SK-N-SH (cell line): ENCODE measurements around the gene C10orf90. TPM values are rescaled to one million over a fixed set of nuclear protein-coding genes. Genes with fewer than 3 reads are reported as not detected.

Source experiments
- CTCF ChIA-PET: fragments of 300-600, 350-600 bp; formaldehyde crosslinking; extraction: SDS; loops from one replicate; lab custom pipeline; 2021; lab: Yijun Ruan, JAX
- POLR2A ChIA-PET: fragments of 350-600 bp; sonication (Branson Sonifier 250); formaldehyde crosslinking; extraction: SDS; loops from one replicate; lab custom pipeline; 2020; ENCODE audit warnings: antibody characterized with exemption, inconsistent platforms; lab: Yijun Ruan, JAX
- DNase-seq: peaks from one replicate; pipeline ENCODE4 v3.0.0; 2012
- H2AFZ ChIP-seq: fragments of 200-600 bp; sonication (generic); 2 replicates; pipeline ENCODE4 v1.8.1; 2016; ENCODE audit warnings: antibody characterized with exemption, mild to moderate bottlenecking, low read depth
- H3F3A ChIP-seq: fragments of 200-600 bp; sonication (generic); replicated peaks from 2 replicates; pipeline ENCODE3; 2016; ENCODE audit warnings: antibody characterized with exemption, mild to moderate bottlenecking; ENCODE audit not compliant: insufficient read depth
- H3K27ac ChIP-seq, 2 experiments: fragments of 200-500 bp in 1 of 2; fragments of 200-600 bp in 1 of 2; sonication (Bioruptor generic) in 1 of 2; sonication (generic), shearing (Covaris generic) in 1 of 2; 2 replicates each; pipeline versions ENCODE4 v1.5.1 to v1.6.1; 2014 to 2016; ENCODE audit warnings: low read depth in 2 of 2, inconsistent platforms in 1 of 2, low read length in 1 of 2, mild to moderate bottlenecking in 1 of 2, mixed read lengths in 1 of 2
- H3K27me3 ChIP-seq: fragments of 200-600 bp; sonication (generic), shearing (Covaris generic); 2 replicates; pipeline ENCODE4 v1.6.1; 2016; ENCODE audit warnings: mixed run types; ENCODE audit not compliant: insufficient read depth
- H3K36me3 ChIP-seq, 2 experiments: fragments of 200-500 bp in 1 of 2; fragments of 200-600 bp in 1 of 2; sonication (Bioruptor generic) in 1 of 2; sonication (generic) in 1 of 2; replicated peaks in 1 of 2; 2 replicates each; pipeline versions ENCODE3 to v1.5.1; 2014 to 2016; ENCODE audit warnings: low read length in 1 of 2, mild to moderate bottlenecking in 1 of 2; ENCODE audit not compliant: insufficient read depth in 2 of 2, control insufficient read depth in 1 of 2
- H3K4me1 ChIP-seq, 2 experiments: fragments of 200-500 bp in 1 of 2; fragments of 200-600 bp in 1 of 2; sonication (Bioruptor generic) in 1 of 2; sonication (generic), shearing (Covaris generic) in 1 of 2; 2 replicates each; pipeline versions ENCODE4 v1.5.1 to v1.6.1; 2014 to 2016; ENCODE audit warnings: low read depth in 1 of 2, low read length in 1 of 2, mixed run types in 1 of 2; ENCODE audit not compliant: insufficient read depth in 2 of 2, control insufficient read depth in 1 of 2
- H3K4me2 ChIP-seq: fragments of 200-600 bp; sonication (generic), shearing (Covaris generic); 2 replicates; pipeline ENCODE4 v1.6.1; 2017; ENCODE audit warnings: mixed run types
- H3K4me3 ChIP-seq, 2 experiments: fragments of 200-500 bp in 1 of 2; fragments of 200-600 bp in 1 of 2; sonication (Bioruptor generic) in 1 of 2; sonication (generic), shearing (Covaris generic) in 1 of 2; 2 replicates each; pipeline versions ENCODE4 v1.5.1 to v1.8.1; 2014 to 2016; ENCODE audit warnings: low read depth in 2 of 2, inconsistent platforms in 1 of 2, low read length in 1 of 2, mild to moderate bottlenecking in 1 of 2, mixed read lengths in 1 of 2, moderate library complexity in 1 of 2
- H3K79me2 ChIP-seq: fragments of 200-600 bp; sonication (generic); 2 replicates; pipeline ENCODE4 v1.8.1; 2017; ENCODE audit warnings: mild to moderate bottlenecking; ENCODE audit not compliant: insufficient read depth
- H3K9ac ChIP-seq: fragments of 200-600 bp; sonication (generic); 2 replicates; pipeline ENCODE4 v1.6.1; 2017; ENCODE audit warnings: mixed run types
- H3K9me2 ChIP-seq: fragments of 200-600 bp; sonication (generic); 2 replicates; pipeline ENCODE4 v1.6.1; 2017; ENCODE audit warnings: mixed run types
- H3K9me3 ChIP-seq: fragments of 200-600 bp; sonication (generic); 2 replicates; pipeline ENCODE4 v1.6.1; 2017; ENCODE audit warnings: mixed run types, mild to moderate bottlenecking, moderate library complexity
- H4K20me1 ChIP-seq: fragments of 200-600 bp; sonication (generic); 2 replicates; pipeline ENCODE4 v1.6.1; 2017; ENCODE audit warnings: mild to moderate bottlenecking, mixed run types; ENCODE audit not compliant: insufficient read depth
- ELF1 ChIP-seq: IDR thresholded peaks from 2 replicates; pipeline ENCODE4 v1.4.0; 2012
- FOSL2 ChIP-seq: IDR thresholded peaks from 2 replicates; pipeline ENCODE4 v1.4.0; 2012; ENCODE audit warnings: low read depth, mild to moderate bottlenecking, moderate library complexity, borderline replicate concordance
- GABPA ChIP-seq: IDR thresholded peaks from 2 replicates; pipeline ENCODE4 v1.4.0; 2012; ENCODE audit warnings: low read depth, mild to moderate bottlenecking
- GATA2 ChIP-seq: sonication (generic); formaldehyde crosslinking; IDR thresholded peaks from 2 replicates; pipeline ENCODE4 v1.5.0; 2020; ENCODE audit warnings: mild to moderate bottlenecking, missing genetic modification reagents
- MEF2A ChIP-seq: IDR thresholded peaks from 2 replicates; pipeline ENCODE4 v1.4.0; 2012; ENCODE audit warnings: low read depth, borderline replicate concordance
- RAD21 ChIP-seq: IDR thresholded peaks from 2 replicates; pipeline ENCODE4 v1.6.1; 2012; ENCODE audit warnings: mild to moderate bottlenecking, low read length
- RFX5 ChIP-seq: IDR thresholded peaks from 2 replicates; pipeline ENCODE4 v1.6.1; 2012; ENCODE audit warnings: mild to moderate bottlenecking, improper control_type of control experiment, low read length
- RXRA ChIP-seq: IDR thresholded peaks from 2 replicates; pipeline ENCODE4 v1.4.0; 2012; ENCODE audit warnings: low read depth, mild to moderate bottlenecking, borderline replicate concordance
- SMC3 ChIP-seq: IDR thresholded peaks from 2 replicates; pipeline ENCODE4 v1.6.1; 2012; ENCODE audit warnings: low read depth, low read length, improper control_type of control experiment
- YY1 ChIP-seq: IDR thresholded peaks from 2 replicates; pipeline ENCODE4 v1.4.0; 2012; ENCODE audit warnings: low read depth, mild to moderate bottlenecking
- WGBS: methylation state at CpG from one replicate; pipeline ENCODE4 v1.1.6; 2017; ENCODE audit warnings: low lambda C conversion rate; 5-methylcytosine and 5-hydroxymethylcytosine counted together
- polyA plus RNA-seq, 3 experiments: library from polyadenylated mRNA; depleted of rRNA; stranded (reverse); fragments of >200 nt; gene quantifications; 2 replicates each; pipeline ENCODE4 v1.2.3, GENCODE V29; 2012
- TF ChIP-seq, protein P1 (sequence below): fragments of 150-350 bp; IDR thresholded peaks from 2 replicates; pipeline ENCODE4 v1.6.1; 2016; ENCODE audit warnings: mild to moderate bottlenecking, low read depth, low read length
- TF ChIP-seq, protein P2 (sequence below): IDR thresholded peaks from 2 replicates; pipeline ENCODE4 v1.4.0; 2012; ENCODE audit warnings: low read depth
- TF ChIP-seq, protein P3 (sequence below): fragments of 150-350 bp; IDR thresholded peaks from 2 replicates; pipeline ENCODE4 v1.6.1; 2017; ENCODE audit warnings: antibody characterized with exemption, low read length, low read depth, borderline replicate concordance
- TF ChIP-seq, protein P4 (sequence below): IDR thresholded peaks from 2 replicates; pipeline ENCODE4 v1.4.0; 2012; ENCODE audit warnings: low read depth, borderline replicate concordance

C10orf90 gene
- polyA plus RNA-seq, 1 of the 3 experiments (the other 2 are of a cell fraction), result 0.21 TPM

DNA sequence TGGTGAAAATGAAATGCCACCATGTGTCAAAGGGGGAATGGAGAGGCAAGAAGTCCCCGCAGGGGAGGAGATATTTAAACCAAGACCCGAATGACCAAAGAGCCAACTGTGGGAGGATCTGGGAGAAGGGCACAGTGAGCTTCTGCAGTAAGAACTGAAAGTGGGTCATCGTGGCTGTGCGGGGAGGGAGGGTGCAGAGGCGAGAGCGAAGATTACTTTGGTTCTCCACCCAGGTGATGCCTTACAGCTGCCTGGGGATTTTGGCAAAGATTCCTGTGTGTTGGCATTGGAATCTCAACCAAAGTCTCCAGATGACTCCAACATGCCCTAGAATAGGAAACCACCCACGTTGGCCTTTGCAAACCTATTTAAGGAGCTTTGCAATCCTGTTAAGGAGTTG, 238.0 kb downstream of the C10orf90 start (continued):
- TF ChIP-seq GATA2 (CRISPR knock-in tag), result no peak
- no peak for TF ChIP-seq RXRA
- TF ChIP-seq ELF1, result no peak

DNA sequence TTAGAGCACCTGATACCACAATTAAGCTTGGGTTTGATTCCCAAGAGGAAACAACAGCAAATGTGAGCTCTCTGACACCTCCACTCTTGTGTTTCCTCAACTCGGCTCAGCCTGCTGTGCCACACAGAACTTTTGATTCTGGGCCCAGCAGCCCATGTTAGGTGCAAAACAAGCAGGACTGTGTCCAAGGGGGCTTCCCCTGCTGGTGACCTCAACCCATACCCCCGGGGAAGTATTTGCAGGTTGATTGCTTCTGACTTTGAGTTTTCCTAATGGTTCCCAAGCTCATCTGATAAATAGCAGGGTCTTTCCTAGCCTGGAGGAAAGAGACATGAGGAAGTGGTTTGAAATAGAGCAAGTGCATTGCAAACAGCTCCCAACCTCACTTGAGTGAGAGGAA, 238.7 kb downstream of the C10orf90 start:
- ChIA-PET POLR2A (no interaction called here), CTCF (interaction anchor here (1.4 to 1.7 kb wide), 2 partner anchors 12 to 19 kb away, joined by 3 to 4 read pairs; no protein-coding TSS in a partner anchor)
- peaks cover 0 to 2% of the 10 kb centered on the region in 2 experiments; a peak in 1 of 4 replicates for H3K4me1 ChIP-seq
- no peaks in the 10 kb centered on the region for H3K36me3 ChIP-seq
- H3K27me3 ChIP-seq, result no peaks in the 10 kb centered on the region
- no peak overlapping the region for H3K4me2 ChIP-seq
- no peak overlapping the region for H3K9ac ChIP-seq
- H4K20me1 ChIP-seq, result no peaks in the 10 kb centered on the region
- no peaks in the 10 kb centered on the region for H3F3A ChIP-seq
- no peaks in the 10 kb centered on the region for H3K9me3 ChIP-seq
- no peaks in the 10 kb centered on the region for H3K9me2 ChIP-seq
- TF ChIP-seq RXRA (no peak), GABPA (no peak), RAD21 (no peak), FOSL2 (no peak), SMC3 (no peak), MEF2A (no peak), YY1 (no peak), RFX5 (no peak)
- TF ChIP-seq, protein P1, sequence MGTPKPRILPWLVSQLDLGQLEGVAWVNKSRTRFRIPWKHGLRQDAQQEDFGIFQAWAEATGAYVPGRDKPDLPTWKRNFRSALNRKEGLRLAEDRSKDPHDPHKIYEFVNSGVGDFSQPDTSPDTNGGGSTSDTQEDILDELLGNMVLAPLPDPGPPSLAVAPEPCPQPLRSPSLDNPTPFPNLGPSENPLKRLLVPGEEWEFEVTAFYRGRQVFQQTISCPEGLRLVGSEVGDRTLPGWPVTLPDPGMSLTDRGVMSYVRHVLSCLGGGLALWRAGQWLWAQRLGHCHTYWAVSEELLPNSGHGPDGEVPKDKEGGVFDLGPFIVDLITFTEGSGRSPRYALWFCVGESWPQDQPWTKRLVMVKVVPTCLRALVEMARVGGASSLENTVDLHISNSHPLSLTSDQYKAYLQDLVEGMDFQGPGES, result no peak
- TF ChIP-seq, protein P2, sequence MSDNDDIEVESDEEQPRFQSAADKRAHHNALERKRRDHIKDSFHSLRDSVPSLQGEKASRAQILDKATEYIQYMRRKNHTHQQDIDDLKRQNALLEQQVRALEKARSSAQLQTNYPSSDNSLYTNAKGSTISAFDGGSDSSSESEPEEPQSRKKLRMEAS, result no peak
- TF ChIP-seq, protein P3, sequence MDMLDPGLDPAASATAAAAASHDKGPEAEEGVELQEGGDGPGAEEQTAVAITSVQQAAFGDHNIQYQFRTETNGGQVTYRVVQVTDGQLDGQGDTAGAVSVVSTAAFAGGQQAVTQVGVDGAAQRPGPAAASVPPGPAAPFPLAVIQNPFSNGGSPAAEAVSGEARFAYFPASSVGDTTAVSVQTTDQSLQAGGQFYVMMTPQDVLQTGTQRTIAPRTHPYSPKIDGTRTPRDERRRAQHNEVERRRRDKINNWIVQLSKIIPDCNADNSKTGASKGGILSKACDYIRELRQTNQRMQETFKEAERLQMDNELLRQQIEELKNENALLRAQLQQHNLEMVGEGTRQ, result no peak
- TF ChIP-seq, protein P4, sequence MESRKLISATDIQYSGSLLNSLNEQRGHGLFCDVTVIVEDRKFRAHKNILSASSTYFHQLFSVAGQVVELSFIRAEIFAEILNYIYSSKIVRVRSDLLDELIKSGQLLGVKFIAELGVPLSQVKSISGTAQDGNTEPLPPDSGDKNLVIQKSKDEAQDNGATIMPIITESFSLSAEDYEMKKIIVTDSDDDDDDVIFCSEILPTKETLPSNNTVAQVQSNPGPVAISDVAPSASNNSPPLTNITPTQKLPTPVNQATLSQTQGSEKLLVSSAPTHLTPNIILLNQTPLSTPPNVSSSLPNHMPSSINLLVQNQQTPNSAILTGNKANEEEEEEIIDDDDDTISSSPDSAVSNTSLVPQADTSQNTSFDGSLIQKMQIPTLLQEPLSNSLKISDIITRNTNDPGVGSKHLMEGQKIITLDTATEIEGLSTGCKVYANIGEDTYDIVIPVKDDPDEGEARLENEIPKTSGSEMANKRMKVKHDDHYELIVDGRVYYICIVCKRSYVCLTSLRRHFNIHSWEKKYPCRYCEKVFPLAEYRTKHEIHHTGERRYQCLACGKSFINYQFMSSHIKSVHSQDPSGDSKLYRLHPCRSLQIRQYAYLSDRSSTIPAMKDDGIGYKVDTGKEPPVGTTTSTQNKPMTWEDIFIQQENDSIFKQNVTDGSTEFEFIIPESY, result no peak
- H3K79me2 ChIP-seq, result no peaks in the 10 kb centered on the region
- WGBS, result 45% methylated on average over 2 of the region's 2 CpGs
- DNase-seq, result no peak
- H3K27ac ChIP-seq, result no peak overlapping the region
- no peak overlapping the region for H3K4me3 ChIP-seq
- no peak overlapping the region for H2AFZ ChIP-seq
